GM23338 (cell line): ENCODE measurements around the gene TOMM70. TPM values are rescaled to one million over a fixed set of nuclear protein-coding genes. Genes with fewer than 3 reads are reported as not detected.

Experiments used
- ATAC-seq: fragments of 200-7000 bp; cut with Tn5 transposase; 3 replicates; pipeline ENCODE4 v1.9.1; 2020
- DNase-seq: peaks from one replicate; pipeline ENCODE4 v3.0.0-alpha.2; 2015; ENCODE audit warnings: low spot score
- H2AFZ ChIP-seq: fragments of 200-600 bp; sonication (generic); 2 replicates; pipeline ENCODE4 v1.8.0; 2016; ENCODE audit warnings: antibody characterized with exemption, mild to moderate bottlenecking, moderate library complexity
- H3F3A ChIP-seq: fragments of 200-600 bp; sonication (generic); replicated peaks from 2 replicates; pipeline ENCODE4 v1.8.0; 2017; ENCODE audit warnings: antibody characterized with exemption, mixed run types, low read depth
- H3K27ac ChIP-seq: fragments of 200-600 bp; sonication (generic); 2 replicates; pipeline ENCODE4 v1.6.1; 2016; ENCODE audit warnings: low read depth
- H3K27me3 ChIP-seq: fragments of 200-600 bp; sonication (generic); 2 replicates; pipeline ENCODE4 v1.8.0; 2016; ENCODE audit warnings: mild to moderate bottlenecking, mixed run types, moderate library complexity; ENCODE audit not compliant: insufficient read depth
- H3K36me3 ChIP-seq: fragments of 200-600 bp; sonication (generic); 2 replicates; pipeline ENCODE4 v1.8.0; 2016; ENCODE audit warnings: mild to moderate bottlenecking; ENCODE audit not compliant: insufficient read depth
- H3K4me1 ChIP-seq: fragments of 200-600 bp; sonication (generic); 2 replicates; pipeline ENCODE4 v1.8.0; 2016; ENCODE audit warnings: mild to moderate bottlenecking, moderate library complexity; ENCODE audit not compliant: insufficient read depth
- H3K4me2 ChIP-seq: fragments of 200-600 bp; sonication (generic); 2 replicates; pipeline ENCODE4 v1.7.1; 2017; ENCODE audit warnings: mixed run types
- H3K4me3 ChIP-seq: fragments of 200-600 bp; sonication (generic); 2 replicates; pipeline ENCODE4 v1.6.1; 2016; ENCODE audit warnings: mixed run types
- H3K79me2 ChIP-seq: fragments of 200-600 bp; sonication (generic); replicated peaks from 2 replicates; pipeline ENCODE4 v1.8.0; 2017; ENCODE audit warnings: mild to moderate bottlenecking; ENCODE audit not compliant: insufficient read depth
- H3K9me2 ChIP-seq: fragments of 200-600 bp; sonication (generic); 2 replicates; pipeline ENCODE4 v1.8.0; 2017; ENCODE audit not compliant: insufficient read depth
- H4K20me1 ChIP-seq: fragments of 200-600 bp; sonication (generic); replicated peaks from 2 replicates; pipeline ENCODE4 v1.8.0; 2017; ENCODE audit warnings: mild to moderate bottlenecking; ENCODE audit not compliant: insufficient read depth
- H3K27ac Mint-ChIP-seq: 2 replicates; pipeline ENCODE4 v1.8.0; 2020; ENCODE audit warnings: inconsistent platforms, mild to moderate bottlenecking, moderate library complexity, mixed read lengths
- H3K27me3 Mint-ChIP-seq: 3 replicates; pipeline ENCODE4 v1.8.0; 2022; ENCODE audit warnings: low read depth, mild to moderate bottlenecking, moderate library complexity, mixed read lengths, inconsistent platforms; ENCODE audit not compliant: insufficient read depth, poor library complexity
- H3K36me3 Mint-ChIP-seq: 3 replicates; pipeline ENCODE4 v1.8.0; 2021; ENCODE audit warnings: low read depth, mild to moderate bottlenecking, inconsistent platforms, moderate library complexity, mixed read lengths
- H3K4me1 Mint-ChIP-seq: 3 replicates; pipeline ENCODE4 v1.8.0; 2020; ENCODE audit warnings: mild to moderate bottlenecking, inconsistent platforms, mixed read lengths
- H3K4me3 Mint-ChIP-seq: 3 replicates; pipeline ENCODE4 v1.8.0; 2021; ENCODE audit warnings: moderate library complexity, mild to moderate bottlenecking, inconsistent platforms, mixed read lengths
- H3K9me3 Mint-ChIP-seq: 3 replicates; pipeline ENCODE4 v1.8.0; 2020; ENCODE audit warnings: moderate library complexity, mild to moderate bottlenecking, inconsistent platforms, mixed read lengths
- CTCF ChIP-seq, 2 experiments: fragments of 200-600 bp in 1 of 2; sonication (generic) in 1 of 2; conservative IDR thresholded peaks; 2 replicates each; pipeline versions ENCODE4 v1.5.1 to v1.6.1; 2016 to 2017; ENCODE audit warnings: antibody characterized with exemption in 2 of 2, low read depth in 2 of 2, mild to moderate bottlenecking in 2 of 2, moderate library complexity in 1 of 2
- EZH2phosphoT487 ChIP-seq: fragments of 200-600 bp; sonication (generic); IDR thresholded peaks from one replicate; pipeline ENCODE4 v1.8.1; 2018; ENCODE audit warnings: antibody characterized with exemption; ENCODE audit not compliant: unreplicated experiment
- JUNB ChIP-seq: IDR thresholded peaks from one replicate; pipeline ENCODE4 v1.6.1; 2016; ENCODE audit warnings: antibody characterized with exemption; ENCODE audit not compliant: unreplicated experiment
- NANOG ChIP-seq: IDR thresholded peaks from 2 replicates; pipeline ENCODE4 v1.6.1; 2016; ENCODE audit warnings: antibody characterized with exemption, borderline replicate concordance
- POLR2AphosphoS5 ChIP-seq: IDR thresholded peaks from 2 replicates; pipeline ENCODE4 v1.6.1; 2016; ENCODE audit warnings: antibody characterized with exemption, low read depth
- REST ChIP-seq: IDR thresholded peaks from one replicate; pipeline ENCODE4 v1.6.1; 2018; ENCODE audit warnings: antibody characterized with exemption; ENCODE audit not compliant: unreplicated experiment
- STAT1 ChIP-seq: IDR thresholded peaks from one replicate; pipeline ENCODE4 v1.6.1; 2016; ENCODE audit warnings: antibody characterized with exemption; ENCODE audit not compliant: unreplicated experiment
- ZNF331 ChIP-seq: fragments of 250-450 bp; sonication (Bioruptor Pico); IDR thresholded peaks from 2 replicates; pipeline ENCODE4 v1.5.0; 2020; ENCODE audit warnings: low read depth, mild to moderate bottlenecking, moderate library complexity
- ZNF462 ChIP-seq: fragments of 250-450 bp; sonication (Bioruptor Pico); IDR thresholded peaks from 2 replicates; pipeline ENCODE4 v1.5.0; 2020; ENCODE audit warnings: mild to moderate bottlenecking, moderate library complexity
- polyA plus RNA-seq: library from polyadenylated mRNA; unstranded; fragments of >200 nt; fragmentation: Nextera tagmentation; extraction: Ambion mirVana; gene quantifications from 2 replicates; pipeline ENCODE4 v1.2.1, GENCODE V29; 2016
- total RNA-seq: library from RNA; depleted of rRNA; stranded (reverse); fragments of >200 nt; shearing (Covaris generic); gene quantifications from 2 replicates; pipeline ENCODE4 v1.2.3, GENCODE V29; 2014
- TF ChIP-seq, protein P1 (sequence below): IDR thresholded peaks from 2 replicates; pipeline ENCODE4 v1.6.1; 2016; ENCODE audit warnings: antibody characterized with exemption

Gene TOMM70
- total and polyA plus RNA-seq, 2 experiments from 2014 or later, result 29.5 to 66.8 TPM

- no peak for TF ChIP-seq REST
- TF ChIP-seq NANOG, result no peak
- no peak for TF ChIP-seq JUNB
Observed at GRCh38 chr3:100449214-100449613, 48.3 kb upstream of the TOMM70 start (continued).

GRCh38 chr3:100448079-100448478 is 47.2 kb upstream of the TOMM70 start:
- H3K4me1 Mint-ChIP-seq, result peaks cover 11% of the 10 kb centered on the region; the same call in 2 of the 3 replicates
- H3K9me3 Mint-ChIP-seq, result peaks cover 54% of the 10 kb centered on the region
- DNase-seq (no peak), ATAC-seq (no peak)
- peaks cover 3% of the 10 kb centered on the region for H3K27me3 Mint-ChIP-seq
- Histone ChIP-seq H3K27ac (no peak overlapping the region), H3F3A (no peaks in the 10 kb centered on the region), H3K79me2 (no peaks in the 10 kb centered on the region), H2AFZ (no peak overlapping the region), H3K4me1 (peaks cover 4% of the 10 kb centered on the region; the same call in 1 of the 2 replicates), H3K27me3 (no peaks in the 10 kb centered on the region), H3K9me2 (no peaks in the 10 kb centered on the region), H4K20me1 (no peaks in the 10 kb centered on the region), H3K4me3 (no peak overlapping the region), H3K4me2 (no peak overlapping the region), H3K36me3 (peaks cover 21% of the 10 kb centered on the region; the same call in 1 of the 2 replicates)
- peaks cover 53% of the 10 kb centered on the region for H3K36me3 Mint-ChIP-seq
- no peak overlapping the region for H3K4me3 Mint-ChIP-seq
- H3K27ac Mint-ChIP-seq, result no peak overlapping the region
- TF ChIP-seq STAT1 (no peak), CTCF (conservative IDR thresholded peaks at IDR 0.05; ENCODE audit: low read depth in 2 of 2) (no peak), ZNF331 (CRISPR knock-in tag) (no peak), EZH2phosphoT487 (no peak), POLR2AphosphoS5 (no peak), ZNF462 (CRISPR knock-in tag) (no peak)
- TF ChIP-seq, protein P1, sequence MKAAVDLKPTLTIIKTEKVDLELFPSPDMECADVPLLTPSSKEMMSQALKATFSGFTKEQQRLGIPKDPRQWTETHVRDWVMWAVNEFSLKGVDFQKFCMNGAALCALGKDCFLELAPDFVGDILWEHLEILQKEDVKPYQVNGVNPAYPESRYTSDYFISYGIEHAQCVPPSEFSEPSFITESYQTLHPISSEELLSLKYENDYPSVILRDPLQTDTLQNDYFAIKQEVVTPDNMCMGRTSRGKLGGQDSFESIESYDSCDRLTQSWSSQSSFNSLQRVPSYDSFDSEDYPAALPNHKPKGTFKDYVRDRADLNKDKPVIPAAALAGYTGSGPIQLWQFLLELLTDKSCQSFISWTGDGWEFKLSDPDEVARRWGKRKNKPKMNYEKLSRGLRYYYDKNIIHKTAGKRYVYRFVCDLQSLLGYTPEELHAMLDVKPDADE, result no peak
